K562 (cell line): Measurements from ENCODE around the gene PPP1R12B. TPM values are rescaled to one million over a fixed set of nuclear protein-coding genes. Genes with fewer than 3 reads are reported as not detected.
A peak's percentile ranks its signal among the peaks of the same experiment; 100 is the strongest.

ENCODE experiments used
- ARID3A ChIP-seq: IDR thresholded peaks from 2 replicates; pipeline ENCODE4 v1.6.1; 2012; ENCODE audit warnings: low read depth, low read length, improper control_type of control experiment, borderline replicate concordance
- ASH1L ChIP-seq: fragments of 450-650 bp; IDR thresholded peaks from 2 replicates; pipeline ENCODE4 v1.6.1; 2018; ENCODE audit warnings: borderline replicate concordance, mild to moderate bottlenecking, low read depth; ENCODE audit not compliant: partially characterized antibody
- CBX8 ChIP-seq: fragments of 200-600 bp; sonication (generic); IDR thresholded peaks from 2 replicates; pipeline ENCODE4 v1.6.1; 2012; ENCODE audit warnings: borderline replicate concordance, mixed run types, low read depth, mild to moderate bottlenecking, moderate library complexity, mixed read lengths, low read length, control low read depth, inconsistent platforms; ENCODE audit not compliant: poor library complexity, severe bottlenecking; ENCODE audit errors: extremely low read depth
- CREB3 ChIP-seq: fragments of 450-650 bp; conservative IDR thresholded peaks from 2 replicates; pipeline ENCODE4 v1.6.1; 2016; ENCODE audit warnings: missing genetic modification characterization, low read depth, mild to moderate bottlenecking, missing compliant biosample characterization, moderate library complexity
- DNMT1 ChIP-seq: fragments of 450-650 bp; IDR thresholded peaks from 2 replicates; pipeline ENCODE4 v1.6.1; 2016; ENCODE audit warnings: antibody characterized with exemption, mild to moderate bottlenecking
- HLTF ChIP-seq: fragments of 450-650 bp; IDR thresholded peaks from 2 replicates; pipeline ENCODE4 v1.6.1; 2016
- KDM2B ChIP-seq: fragments of 250-450 bp; sonication (Bioruptor Pico); IDR thresholded peaks from 2 replicates; pipeline ENCODE4 v1.8.0; 2021; ENCODE audit warnings: mild to moderate bottlenecking, moderate library complexity
- LARP7 ChIP-seq: fragments of 450-650 bp; IDR thresholded peaks from 2 replicates; pipeline ENCODE4 v1.6.1; 2016
- MCM7 ChIP-seq, 2 experiments: fragments of 450-650 bp; IDR thresholded peaks; 2 replicates each; pipeline ENCODE4 v1.6.1; 2016 to 2018
- MGA ChIP-seq: fragments of 450-650 bp; IDR thresholded peaks from 2 replicates; pipeline ENCODE4 v1.6.1; 2016; ENCODE audit warnings: mild to moderate bottlenecking, moderate library complexity
- PPARD ChIP-seq: fragments of 250-450 bp; sonication (Bioruptor Pico); IDR thresholded peaks from 2 replicates; pipeline ENCODE4 v1.8.0; 2022; ENCODE audit warnings: inconsistent platforms, mild to moderate bottlenecking, moderate library complexity
- TCF3 ChIP-seq: sonication (generic); formaldehyde crosslinking; IDR thresholded peaks from 2 replicates; pipeline ENCODE4 v1.4.0; 2020; ENCODE audit warnings: mild to moderate bottlenecking, missing genetic modification reagents
- ZNF3 ChIP-seq: fragments of 250-450 bp; sonication (Bioruptor Pico); IDR thresholded peaks from 2 replicates; pipeline ENCODE4 v1.5.0; 2021; ENCODE audit warnings: mild to moderate bottlenecking, moderate library complexity
- ZNF79 ChIP-seq: fragments of 250-450 bp; sonication (Bioruptor Pico); IDR thresholded peaks from 2 replicates; pipeline ENCODE4 v1.4.0; 2020; ENCODE audit warnings: low read depth, mild to moderate bottlenecking, moderate library complexity
- polyA plus RNA-seq, 8 experiments: library from polyadenylated mRNA; depleted of rRNA in 4 of 8; stranded (reverse) in 5 of 8; unstranded in 3 of 8; fragments of >200 nt; fragmentation: Nextera tagmentation in 2 of 8; fragmentation: Illumina TruSeq in 1 of 8; extraction: Ambion mirVana in 2 of 8; extraction: Trizol in 1 of 8; gene quantifications; 2 replicates each; pipeline versions ENCODE4 v1.2.1 to v1.2.3, GENCODE V29; 2011 to 2014; ENCODE audit warnings: inconsistent platforms in 1 of 8, missing spikeins in 1 of 8
- total RNA-seq, 7 experiments: library from RNA; depleted of rRNA in 6 of 7; stranded (reverse); fragments of >200 nt in 6 of 7; fragmentation: Illumina TruSeq in 2 of 7; extraction: Trizol in 2 of 7; gene quantifications; 2 replicates each; pipeline versions ENCODE4 v1.2.1 to v1.2.3, GENCODE V29; 2011 to 2021; ENCODE audit warnings: low replicate concordance in 1 of 7

PPP1R12B gene
- total and polyA plus RNA-seq, 9 of the 15 experiments (the other 6 are each of a cell fraction or from before 2014, with no cell fraction given), result 0.73 to 16.9 (median 13.6) TPM

GRCh38 chr1:202624088-202624780, 275.7 kb downstream of the PPP1R12B start (continued):
- TF ChIP-seq ARID3A (no peak), CREB3 (no peak), LARP7 (peak; percentile 56; the same call in 1 of the 2 replicates), MGA (no peak), DNMT1 (no peak), ASH1L (no peak), CBX8 (no peak), MCM7 (IDR thresholded peaks at IDR 0.05) (no peak), HLTF (peak; percentile 59; the same call in 1 of the 2 replicates), ZNF79 (CRISPR knock-in tag) (no peak), KDM2B (CRISPR knock-in tag) (no peak), ZNF3 (CRISPR knock-in tag) (no peak), TCF3 (CRISPR knock-in tag) (no peak), PPARD (CRISPR knock-in tag) (no peak)
